ENCODE results near the gene CCDC8.

Gene CCDC8

GRCh38 chr19:46431824-46432223, 18.5 kb upstream of the CCDC8 start:
- Histone ChIP-seq H3K4me3 (ENCODE audit: low read depth, low read length) (no peak overlapping the region), H3K79me1 (ENCODE audit: low read length) (no peaks in the 10 kb centered on the region), H3K4me1 (ENCODE audit: control insufficient read depth in 1 of 2, insufficient read depth in 2 of 2, low read length in 2 of 2) (peaks cover 0 to 2% of the 10 kb centered on the region in 2 experiments), H4K12ac (ENCODE audit: low read depth, low read length) (no peak overlapping the region), H3K4me2 (ENCODE audit: low read length) (no peak overlapping the region), H3K23ac (ENCODE audit: low read length) (no peak overlapping the region), H2AFZ (ENCODE audit: insufficient read depth, low read length, poor library complexity) (no peak overlapping the region), H3K9ac (ENCODE audit: low read length) (no peak overlapping the region), H3K27me3 (ENCODE audit: insufficient read depth, low read length) (no peaks in the 10 kb centered on the region), H3K18ac (ENCODE audit: low read length) (no peak overlapping the region), H2AK5ac (ENCODE audit: low read length) (no peak overlapping the region), H2BK5ac (ENCODE audit: low read depth, low read length, poor library complexity) (no peak overlapping the region), H3K36me3 (ENCODE audit: control insufficient read depth in 1 of 2, insufficient read depth in 2 of 2, low read length in 2 of 2) (no peaks in the 10 kb centered on the region), H3K9me3 (ENCODE audit: insufficient read depth, low read depth, low read length) (no peaks in the 10 kb centered on the region), H3K14ac (ENCODE audit: low read length) (no peak overlapping the region), H3K4ac (ENCODE audit: low read depth, low read length) (no peak overlapping the region), H2BK12ac (ENCODE audit: low read length) (no peak overlapping the region), H3K27ac (ENCODE audit: low read depth, low read length) (no peak overlapping the region), H3K79me2 (ENCODE audit: control insufficient read depth, insufficient read depth, low read length, poor library complexity) (no peaks in the 10 kb centered on the region), H2BK120ac (ENCODE audit: insufficient read depth, low read length, poor library complexity) (no peak overlapping the region), H4K8ac (ENCODE audit: low read depth, low read length) (no peak overlapping the region), H4K91ac (ENCODE audit: low read depth, low read length) (no peak overlapping the region)
- no CpG with 5 or more reads among the region's 10 CpGs for WGBS (ENCODE audit: extremely low coverage, insufficient coverage, insufficient read length)
- DNase-seq: no peak

DNA sequence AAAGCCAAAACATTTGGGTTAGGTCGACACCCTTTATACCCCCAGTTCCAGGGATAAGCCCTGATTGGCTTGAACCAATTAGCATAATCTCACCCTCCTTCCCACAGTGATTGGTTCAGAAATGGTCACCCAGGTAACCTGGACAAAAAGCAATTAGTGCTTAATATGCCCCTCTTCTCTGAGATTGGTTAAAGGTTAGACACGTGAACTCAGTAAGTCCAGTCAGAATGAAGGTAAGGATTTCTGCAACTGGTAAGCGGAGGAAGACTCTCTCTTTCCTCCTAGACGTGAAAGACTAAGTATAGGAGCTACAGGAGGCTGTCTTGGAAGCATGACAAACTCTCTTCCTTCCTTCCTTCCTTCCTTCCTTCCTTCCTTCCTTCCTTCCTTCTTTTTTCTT, 16.6 kb upstream of the CCDC8 start:
- Histone ChIP-seq H3K18ac (ENCODE audit: low read length) (no peak overlapping the region), H3K4ac (ENCODE audit: low read depth, low read length) (no peak overlapping the region), H4K12ac (ENCODE audit: low read depth, low read length) (no peak overlapping the region), H3K79me2 (ENCODE audit: control insufficient read depth, insufficient read depth, low read length, poor library complexity) (no peaks in the 10 kb centered on the region), H3K36me3 (ENCODE audit: control insufficient read depth in 1 of 2, insufficient read depth in 2 of 2, low read length in 2 of 2) (no peaks in the 10 kb centered on the region), H2BK5ac (ENCODE audit: low read depth, low read length, poor library complexity) (no peak overlapping the region), H3K9ac (ENCODE audit: low read length) (no peak overlapping the region), H3K27ac (ENCODE audit: low read depth, low read length) (no peak overlapping the region), H3K9me3 (ENCODE audit: insufficient read depth, low read depth, low read length) (peaks cover 2% of the 10 kb centered on the region), H4K91ac (ENCODE audit: low read depth, low read length) (no peak overlapping the region), H2BK12ac (ENCODE audit: low read length) (no peak overlapping the region), H2AK5ac (ENCODE audit: low read length) (no peak overlapping the region), H3K23ac (ENCODE audit: low read length) (no peak overlapping the region), H3K27me3 (ENCODE audit: insufficient read depth, low read length) (no peaks in the 10 kb centered on the region), H3K14ac (ENCODE audit: low read length) (no peak overlapping the region), H3K4me2 (ENCODE audit: low read length) (no peak overlapping the region), H4K8ac (ENCODE audit: low read depth, low read length) (no peak overlapping the region), H3K4me3 (ENCODE audit: low read depth, low read length) (no peak overlapping the region), H2AFZ (ENCODE audit: insufficient read depth, low read length, poor library complexity) (no peak overlapping the region), H3K4me1 (ENCODE audit: control insufficient read depth in 1 of 2, insufficient read depth in 2 of 2, low read length in 2 of 2) (peaks cover 0 to 6% of the 10 kb centered on the region in 2 experiments), H3K79me1 (ENCODE audit: low read length) (peaks cover 2% of the 10 kb centered on the region), H2BK120ac (ENCODE audit: insufficient read depth, low read length, poor library complexity) (no peak overlapping the region)
- WGBS (ENCODE audit: extremely low coverage, insufficient coverage, insufficient read length): no CpG with 5 or more reads among the region's 4 CpGs
- no peak for DNase-seq

- Histone ChIP-seq H3K9me3 (ENCODE audit: insufficient read depth, low read depth, low read length) (peaks cover 2% of the 10 kb centered on the region), H4K8ac (ENCODE audit: low read depth, low read length) (no peak within 1 kb of the TSS), H2AK5ac (ENCODE audit: low read length) (no peak within 1 kb of the TSS), H3K18ac (ENCODE audit: low read length) (no peak within 1 kb of the TSS), H3K27ac (ENCODE audit: low read depth, low read length) (no peak within 1 kb of the TSS), H3K14ac (ENCODE audit: low read length) (no peak within 1 kb of the TSS), H4K91ac (ENCODE audit: low read depth, low read length) (no peak within 1 kb of the TSS), H2BK5ac (ENCODE audit: low read depth, low read length, poor library complexity) (no peak within 1 kb of the TSS), H2BK120ac (ENCODE audit: insufficient read depth, low read length, poor library complexity) (no peak within 1 kb of the TSS), H3K79me1 (ENCODE audit: low read length) (peaks cover 2% of the 10 kb centered on the region), H2BK12ac (ENCODE audit: low read length) (no peak within 1 kb of the TSS), H3K9ac (ENCODE audit: low read length) (no peak within 1 kb of the TSS), H3K79me2 (ENCODE audit: control insufficient read depth, insufficient read depth, low read length, poor library complexity) (no peaks in the 10 kb centered on the region), H2AFZ (ENCODE audit: insufficient read depth, low read length, poor library complexity) (no peak within 1 kb of the TSS), H3K4me2 (ENCODE audit: low read length) (peak within 1 kb of the TSS; percentile 34), H3K4me1 (ENCODE audit: control insufficient read depth in 1 of 2, insufficient read depth in 2 of 2, low read length in 2 of 2) (peaks cover 0 to 6% of the 10 kb centered on the region in 2 experiments), H4K12ac (ENCODE audit: low read depth, low read length) (no peak within 1 kb of the TSS), H3K36me3 (ENCODE audit: control insufficient read depth in 1 of 2, insufficient read depth in 2 of 2, low read length in 2 of 2) (no peaks in the 10 kb centered on the region), H3K27me3 (ENCODE audit: insufficient read depth, low read length) (no peaks in the 10 kb centered on the region), H3K23ac (ENCODE audit: low read length) (no peak within 1 kb of the TSS), H3K4ac (ENCODE audit: low read depth, low read length) (no peak within 1 kb of the TSS), H3K4me3 (ENCODE audit: low read depth, low read length) (no peak within 1 kb of the TSS)
- WGBS (ENCODE audit: extremely low coverage, insufficient coverage, insufficient read length): no CpG with 5 or more reads among the region's 52 CpGs
- DNase-seq: peak in 1 of 2 donors; percentile 11
Observed at GRCh38 chr19:46428239-46429135, 15.1 kb upstream of the CCDC8 start, which contains the start of gene PNMA8C. PNMA8C (minus strand) TSS chr19:46428936; CDS start chr19:46428359, 577 bp downstream.

- H2AFZ ChIP-seq (ENCODE audit: insufficient read depth, low read length, poor library complexity): no peak overlapping the region
- H3K14ac ChIP-seq (ENCODE audit: low read length): no peak overlapping the region
- no peak overlapping the region for H3K9ac ChIP-seq (ENCODE audit: low read length)
- H3K23ac ChIP-seq (ENCODE audit: low read length): no peak overlapping the region
- H4K91ac ChIP-seq (ENCODE audit: low read depth, low read length): no peak overlapping the region
- no peak for DNase-seq
- no peaks in the 10 kb centered on the region for H3K36me3 ChIP-seq (ENCODE audit: control insufficient read depth in 1 of 2, insufficient read depth in 2 of 2, low read length in 2 of 2)
- no peak overlapping the region for H2BK5ac ChIP-seq (ENCODE audit: low read depth, low read length, poor library complexity)
- no peak overlapping the region for H3K27ac ChIP-seq (ENCODE audit: low read depth, low read length)
- H3K4me2 ChIP-seq (ENCODE audit: low read length): no peak overlapping the region
- no peak overlapping the region for H2BK12ac ChIP-seq (ENCODE audit: low read length)
- peaks cover 2% of the 10 kb centered on the region for H3K79me1 ChIP-seq (ENCODE audit: low read length)
- no peak overlapping the region for H4K8ac ChIP-seq (ENCODE audit: low read depth, low read length)
- no peaks in the 10 kb centered on the region for H3K27me3 ChIP-seq (ENCODE audit: insufficient read depth, low read length)
- H3K4me3 ChIP-seq (ENCODE audit: low read depth, low read length): no peak overlapping the region
- no peaks in the 10 kb centered on the region for H3K79me2 ChIP-seq (ENCODE audit: control insufficient read depth, insufficient read depth, low read length, poor library complexity)
- H4K12ac ChIP-seq (ENCODE audit: low read depth, low read length): no peak overlapping the region
- no peak overlapping the region for H2AK5ac ChIP-seq (ENCODE audit: low read length)
- no peak overlapping the region for H3K4ac ChIP-seq (ENCODE audit: low read depth, low read length)
- no CpG with 5 or more reads among the region's 17 CpGs for WGBS (ENCODE audit: extremely low coverage, insufficient coverage, insufficient read length)
- H3K4me1 ChIP-seq (ENCODE audit: control insufficient read depth in 1 of 2, insufficient read depth in 2 of 2, low read length in 2 of 2): peaks cover 0 to 6% of the 10 kb centered on the region in 2 experiments
- no peak overlapping the region for H2BK120ac ChIP-seq (ENCODE audit: insufficient read depth, low read length, poor library complexity)
- peaks cover 2% of the 10 kb centered on the region for H3K9me3 ChIP-seq (ENCODE audit: insufficient read depth, low read depth, low read length)
- no peak overlapping the region for H3K18ac ChIP-seq (ENCODE audit: low read length)
Observed at GRCh38 chr19:46427518-46428045, 14.2 kb upstream of the CCDC8 start.

Measured in trophoblast cell (in vitro differentiated cells and primary cell).